ENCODE measurements around the gene TAS2R14. TPM values are rescaled to one million over a fixed set of nuclear protein-coding genes. Genes with fewer than 3 reads are reported as not detected.

The TAS2R14 gene
- total and polyA plus RNA-seq, 2 of the 13 experiments (the other 11 are each of a cell fraction or from before 2014, with no cell fraction given), result 1.1 to 2.3 TPM

DNA sequence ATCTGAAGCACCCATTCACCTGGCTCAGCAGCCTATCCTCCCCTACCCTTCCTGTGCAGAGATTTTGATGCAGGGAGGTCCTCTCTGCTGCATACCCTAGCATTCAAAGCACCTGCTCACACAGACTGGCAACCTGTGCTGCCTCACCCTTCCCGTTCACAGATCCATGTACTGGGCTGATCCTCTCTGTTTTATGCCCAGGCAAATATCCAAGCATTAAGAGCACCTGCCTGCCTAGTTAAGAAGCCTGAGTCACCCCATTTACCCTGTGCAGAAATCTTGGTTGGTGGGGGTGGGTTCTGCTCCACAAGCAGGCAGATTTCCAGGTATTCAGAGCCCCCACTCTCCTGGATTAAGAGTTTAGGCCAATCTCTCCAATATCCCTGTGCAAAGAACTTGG, 38.1 kb downstream of the TAS2R14 start:
- in situ Hi-C loops (cut with HindIII; ENCODE audit: extremely low pct_ligation_motif_present, low pct_unique_long_range_greater_than_20kb), result no loop called here
- peaks cover 10% of the 10 kb centered on the region; the same call in 1 of the 2 replicates for H3K4me1 ChIP-seq (ENCODE audit: insufficient read depth, low read length)
- no TSS peak for BruUV-seq (replicated peaks)
- WGBS (ENCODE audit: low lambda C conversion rate), result 100% methylated on average over 1 of the region's 1 CpG
- H3K79me2 ChIP-seq (ENCODE audit: insufficient read depth, low read length), result peaks cover 2% of the 10 kb centered on the region
- FAIRE-seq (no peak), ATAC-seq (no peak), DNase-seq (ENCODE audit: low spot score) (no peak)
- H3K4me3 ChIP-seq (replicated peaks in 1 of 3; ENCODE audit: insufficient read depth in 1 of 3, low read depth in 2 of 3, low read length in 3 of 3), result no peak overlapping the region
- 0 out of 5 replicates have a peak, but pooled peaks cover 0 to 3% of the 10 kb centered on the region in 2 experiments for H3K36me3 ChIP-seq (replicated peaks in 1 of 2; ENCODE audit: control insufficient read depth in 1 of 2, insufficient read depth in 2 of 2, low read length in 2 of 2)
- CTCF ChIA-PET (ENCODE audit: low intra/inter-chr PET ratio, low total read pairs), result interaction anchor here (1.2 to 1.5 kb wide), 2 partner anchors 33 to 130 kb away, joined by 5 to 13 read pairs; no protein-coding TSS in a partner anchor
- POLR2A ChIA-PET, result no interaction called here
- intact Hi-C loops (cut with micrococcal nuclease; ENCODE audit: unreplicated experiment), result loop anchor here (2.0 to 5.0 kb wide), 2 partner anchors 34 to 130 kb away; no protein-coding TSS in a partner anchor
- no peaks in the 10 kb centered on the region for H3K27me3 ChIP-seq (ENCODE audit: control insufficient read depth in 1 of 2, insufficient read depth in 2 of 2, low read length in 2 of 2)
- H2AFZ ChIP-seq (ENCODE audit: low read length), result no peak overlapping the region
- no peak overlapping the region for H3K4me2 ChIP-seq (ENCODE audit: low read depth, low read length)
- no peaks in the 10 kb centered on the region for H4K20me1 ChIP-seq (ENCODE audit: insufficient read depth, low read length)
- H3K9me3 ChIP-seq (ENCODE audit: low read length), result peaks cover 38% of the 10 kb centered on the region
- no peak overlapping the region for H3K27ac ChIP-seq (ENCODE audit: extremely low read length, insufficient read depth, low read length)
- no peak overlapping the region for H3K9ac ChIP-seq (ENCODE audit: insufficient read depth, low read depth, low read length)
- no peak for TF ChIP-seq ZNF607 (CRISPR knock-in tag; IDR thresholded peaks at IDR 0.05; ENCODE audit: borderline replicate concordance)
- TF ChIP-seq, protein P1, sequence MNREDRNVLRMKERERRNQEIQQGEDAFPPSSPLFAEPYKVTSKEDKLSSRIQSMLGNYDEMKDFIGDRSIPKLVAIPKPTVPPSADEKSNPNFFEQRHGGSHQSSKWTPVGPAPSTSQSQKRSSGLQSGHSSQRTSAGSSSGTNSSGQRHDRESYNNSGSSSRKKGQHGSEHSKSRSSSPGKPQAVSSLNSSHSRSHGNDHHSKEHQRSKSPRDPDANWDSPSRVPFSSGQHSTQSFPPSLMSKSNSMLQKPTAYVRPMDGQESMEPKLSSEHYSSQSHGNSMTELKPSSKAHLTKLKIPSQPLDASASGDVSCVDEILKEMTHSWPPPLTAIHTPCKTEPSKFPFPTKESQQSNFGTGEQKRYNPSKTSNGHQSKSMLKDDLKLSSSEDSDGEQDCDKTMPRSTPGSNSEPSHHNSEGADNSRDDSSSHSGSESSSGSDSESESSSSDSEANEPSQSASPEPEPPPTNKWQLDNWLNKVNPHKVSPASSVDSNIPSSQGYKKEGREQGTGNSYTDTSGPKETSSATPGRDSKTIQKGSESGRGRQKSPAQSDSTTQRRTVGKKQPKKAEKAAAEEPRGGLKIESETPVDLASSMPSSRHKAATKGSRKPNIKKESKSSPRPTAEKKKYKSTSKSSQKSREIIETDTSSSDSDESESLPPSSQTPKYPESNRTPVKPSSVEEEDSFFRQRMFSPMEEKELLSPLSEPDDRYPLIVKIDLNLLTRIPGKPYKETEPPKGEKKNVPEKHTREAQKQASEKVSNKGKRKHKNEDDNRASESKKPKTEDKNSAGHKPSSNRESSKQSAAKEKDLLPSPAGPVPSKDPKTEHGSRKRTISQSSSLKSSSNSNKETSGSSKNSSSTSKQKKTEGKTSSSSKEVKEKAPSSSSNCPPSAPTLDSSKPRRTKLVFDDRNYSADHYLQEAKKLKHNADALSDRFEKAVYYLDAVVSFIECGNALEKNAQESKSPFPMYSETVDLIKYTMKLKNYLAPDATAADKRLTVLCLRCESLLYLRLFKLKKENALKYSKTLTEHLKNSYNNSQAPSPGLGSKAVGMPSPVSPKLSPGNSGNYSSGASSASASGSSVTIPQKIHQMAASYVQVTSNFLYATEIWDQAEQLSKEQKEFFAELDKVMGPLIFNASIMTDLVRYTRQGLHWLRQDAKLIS (CRISPR knock-in tag; IDR thresholded peaks at IDR 0.05), result no peak
- TF ChIP-seq, protein P2, sequence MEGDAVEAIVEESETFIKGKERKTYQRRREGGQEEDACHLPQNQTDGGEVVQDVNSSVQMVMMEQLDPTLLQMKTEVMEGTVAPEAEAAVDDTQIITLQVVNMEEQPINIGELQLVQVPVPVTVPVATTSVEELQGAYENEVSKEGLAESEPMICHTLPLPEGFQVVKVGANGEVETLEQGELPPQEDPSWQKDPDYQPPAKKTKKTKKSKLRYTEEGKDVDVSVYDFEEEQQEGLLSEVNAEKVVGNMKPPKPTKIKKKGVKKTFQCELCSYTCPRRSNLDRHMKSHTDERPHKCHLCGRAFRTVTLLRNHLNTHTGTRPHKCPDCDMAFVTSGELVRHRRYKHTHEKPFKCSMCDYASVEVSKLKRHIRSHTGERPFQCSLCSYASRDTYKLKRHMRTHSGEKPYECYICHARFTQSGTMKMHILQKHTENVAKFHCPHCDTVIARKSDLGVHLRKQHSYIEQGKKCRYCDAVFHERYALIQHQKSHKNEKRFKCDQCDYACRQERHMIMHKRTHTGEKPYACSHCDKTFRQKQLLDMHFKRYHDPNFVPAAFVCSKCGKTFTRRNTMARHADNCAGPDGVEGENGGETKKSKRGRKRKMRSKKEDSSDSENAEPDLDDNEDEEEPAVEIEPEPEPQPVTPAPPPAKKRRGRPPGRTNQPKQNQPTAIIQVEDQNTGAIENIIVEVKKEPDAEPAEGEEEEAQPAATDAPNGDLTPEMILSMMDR (CRISPR knock-in tag; IDR thresholded peaks at IDR 0.05), result no peak
- no peak for TF ChIP-seq ZNF569 (CRISPR knock-in tag; IDR thresholded peaks at IDR 0.05; ENCODE audit: borderline replicate concordance)
- TF ChIP-seq, protein P3, sequence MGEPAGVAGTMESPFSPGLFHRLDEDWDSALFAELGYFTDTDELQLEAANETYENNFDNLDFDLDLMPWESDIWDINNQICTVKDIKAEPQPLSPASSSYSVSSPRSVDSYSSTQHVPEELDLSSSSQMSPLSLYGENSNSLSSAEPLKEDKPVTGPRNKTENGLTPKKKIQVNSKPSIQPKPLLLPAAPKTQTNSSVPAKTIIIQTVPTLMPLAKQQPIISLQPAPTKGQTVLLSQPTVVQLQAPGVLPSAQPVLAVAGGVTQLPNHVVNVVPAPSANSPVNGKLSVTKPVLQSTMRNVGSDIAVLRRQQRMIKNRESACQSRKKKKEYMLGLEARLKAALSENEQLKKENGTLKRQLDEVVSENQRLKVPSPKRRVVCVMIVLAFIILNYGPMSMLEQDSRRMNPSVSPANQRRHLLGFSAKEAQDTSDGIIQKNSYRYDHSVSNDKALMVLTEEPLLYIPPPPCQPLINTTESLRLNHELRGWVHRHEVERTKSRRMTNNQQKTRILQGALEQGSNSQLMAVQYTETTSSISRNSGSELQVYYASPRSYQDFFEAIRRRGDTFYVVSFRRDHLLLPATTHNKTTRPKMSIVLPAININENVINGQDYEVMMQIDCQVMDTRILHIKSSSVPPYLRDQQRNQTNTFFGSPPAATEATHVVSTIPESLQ (CRISPR knock-in tag; conservative IDR thresholded peaks at IDR 0.05), result no peak
- no peak for TF ChIP-seq ZNF260 (CRISPR knock-in tag; IDR thresholded peaks at IDR 0.05; ENCODE audit: borderline replicate concordance, low read depth)
- TF ChIP-seq CCAR2 (optimal IDR thresholded peaks at IDR 0.05; ENCODE audit: low read depth, low read length), result no peak
- TF ChIP-seq MEIS1 (CRISPR knock-in tag; IDR thresholded peaks at IDR 0.05; ENCODE audit: borderline replicate concordance), result no peak
